ENCODE results near the gene PRM1. TPM values are rescaled to one million over a fixed set of nuclear protein-coding genes. Genes with fewer than 3 reads are reported as not detected.

Gene PRM1
- total RNA-seq, 2 experiments from 2014 or later = not detected

GRCh38 chr16:11309895-11310633, 28.9 kb upstream of the PRM1 start:
- intact Hi-C loops (cut with micrococcal nuclease) = loop anchor here (5.0 kb wide), 1 partner anchor 42 kb away; no protein-coding TSS in a partner anchor
- no peak overlapping the region for H3K4me3 Mint-ChIP-seq
- CTCF ChIA-PET = interaction anchor here (1.4 kb wide), 1 partner anchor 48 kb away, joined by 3 read pairs; no protein-coding TSS in a partner anchor
- no peak for TF ChIP-seq CTCF (IDR thresholded peaks at IDR 0.05)
- no peak for DNase-seq
- no peaks in the 10 kb centered on the region for H3K27me3 Mint-ChIP-seq
- no peaks in the 10 kb centered on the region for H3K9me3 Mint-ChIP-seq
- peaks cover 44% of the 10 kb centered on the region for H3K4me1 Mint-ChIP-seq (ENCODE audit: low read depth)
- POLR2A ChIA-PET = interaction anchor here (0.9 to 2.8 kb wide), 4 partner anchors 9 to 55 kb away, joined by 3 to 19 read pairs (median 10); partner anchors contain the start of gene SOCS1
- ATAC-seq = no peak
- no peaks in the 10 kb centered on the region for H3K36me3 Mint-ChIP-seq (ENCODE audit: low read depth)
- no peak overlapping the region for H3K27ac Mint-ChIP-seq

DNA sequence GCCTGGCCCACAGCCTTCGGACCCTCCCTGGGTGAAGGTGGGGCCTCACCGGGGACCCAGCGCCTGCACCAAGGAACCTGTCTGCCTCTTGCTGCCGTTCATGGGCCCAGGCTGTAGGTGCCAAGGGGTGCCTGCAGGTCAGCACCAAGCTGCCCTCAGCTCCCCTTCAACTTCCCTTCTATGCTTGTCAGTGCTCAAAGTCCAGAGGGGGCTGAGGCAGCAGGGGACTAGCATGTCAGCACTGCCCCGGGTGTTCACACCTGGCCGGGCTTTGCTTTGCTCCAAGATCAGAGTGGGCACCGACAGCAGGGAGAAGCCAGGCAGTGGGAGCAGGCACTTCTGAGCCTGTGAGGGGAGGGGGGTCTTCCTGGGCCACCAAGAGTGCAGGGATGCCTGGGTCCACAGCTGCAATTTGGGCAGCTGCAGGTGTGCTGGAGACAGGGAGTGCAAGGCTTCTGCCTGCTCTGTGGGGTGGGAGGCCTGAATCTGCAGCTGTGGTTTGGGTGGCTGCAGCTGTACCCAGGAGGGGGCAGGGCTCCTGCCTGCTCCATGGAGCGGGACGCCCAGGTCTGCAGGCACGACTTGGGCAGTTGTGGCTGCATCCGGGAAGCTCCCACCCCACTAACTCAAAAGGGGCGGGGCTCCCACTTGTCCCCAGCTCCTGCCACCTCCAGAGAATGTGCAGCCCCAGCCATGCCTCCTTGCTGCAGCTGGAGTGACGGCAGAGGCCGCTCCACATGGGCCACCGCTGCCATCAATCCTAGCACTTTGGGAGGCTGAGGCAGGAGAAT, 27.6 kb upstream of the PRM1 start:
- ATAC-seq = no peak

GRCh38 chr16:11307639-11308492, 26.7 kb upstream of the PRM1 start:
- no peak overlapping the region for H3K27ac Mint-ChIP-seq
- intact Hi-C loops (cut with micrococcal nuclease) = no loop called here
- POLR2A ChIA-PET = interaction anchor here (0.6 to 1.2 kb wide), 4 partner anchors 9 to 315 kb away, joined by 3 to 4 read pairs (median 3); partner anchors contain the start of gene RMI2

More for the DNA sequence above, 27.6 kb upstream of the PRM1 start:
- intact Hi-C loops (cut with micrococcal nuclease) = no loop called here
- Mint-ChIP-seq H3K4me3 (no peak overlapping the region), H3K4me1 (ENCODE audit: low read depth) (peaks cover 43% of the 10 kb centered on the region), H3K27me3 (no peaks in the 10 kb centered on the region), H3K27ac (no peak overlapping the region), H3K9me3 (no peaks in the 10 kb centered on the region), H3K36me3 (ENCODE audit: low read depth) (no peaks in the 10 kb centered on the region)
- ChIA-PET CTCF (no interaction called here), POLR2A (interaction anchor here (0.6 to 1.2 kb wide), 3 partner anchors 37 to 316 kb away, joined by 3 read pairs; partner anchors contain the start of gene RMI2)
- TF ChIP-seq CTCF (IDR thresholded peaks at IDR 0.05) = no peak
- DNase-seq = no peak

GRCh38 chr16:11306997-11307638, 26.0 kb upstream of the PRM1 start:
- H3K4me1 Mint-ChIP-seq (ENCODE audit: low read depth) = peaks cover 29% of the 10 kb centered on the region
- no peak for TF ChIP-seq CTCF (IDR thresholded peaks at IDR 0.05)
- ATAC-seq (no peak), DNase-seq (no peak)
- H3K36me3 Mint-ChIP-seq (ENCODE audit: low read depth) = no peaks in the 10 kb centered on the region
- no peaks in the 10 kb centered on the region for H3K9me3 Mint-ChIP-seq
- intact Hi-C loops (cut with micrococcal nuclease) = no loop called here
- H3K4me3 Mint-ChIP-seq = no peak overlapping the region
- H3K27me3 Mint-ChIP-seq = no peaks in the 10 kb centered on the region
- ChIA-PET POLR2A (interaction anchor here (1.1 to 1.2 kb wide), 2 partner anchors 8 to 82 kb away, joined by 3 to 4 read pairs; no protein-coding TSS in a partner anchor), CTCF (no interaction called here)
- H3K27ac Mint-ChIP-seq = no peak overlapping the region

More at GRCh38 chr16:11307639-11308492, 26.7 kb upstream of the PRM1 start:
- TF ChIP-seq CTCF (IDR thresholded peaks at IDR 0.05) = no peak
- ATAC-seq (no peak), DNase-seq (no peak)
- no peaks in the 10 kb centered on the region for H3K27me3 Mint-ChIP-seq
- H3K36me3 Mint-ChIP-seq (ENCODE audit: low read depth) = no peaks in the 10 kb centered on the region
- CTCF ChIA-PET = no interaction called here
- peaks cover 36% of the 10 kb centered on the region for H3K4me1 Mint-ChIP-seq (ENCODE audit: low read depth)
- H3K9me3 Mint-ChIP-seq = no peaks in the 10 kb centered on the region
- H3K4me3 Mint-ChIP-seq = no peak overlapping the region

Data from activated CD8-positive, alpha-beta T cell treated with anti-CD3 and anti-CD28 coated beads for 36 hours (primary cell).